SW 1271 (cell line): ENCODE measurements around the gene RBMS1.

ENCODE experiments used
- DNase-seq, 2 experiments: peaks; one replicate each; lab custom pipeline; 2025; lab: John Stamatoyannopoulos, UW

Gene RBMS1

GRCh38 chr2:160277151-160277550, 216.5 kb downstream of the RBMS1 start:
- no peak for DNase-seq

GRCh38 chr2:160275656-160276055, 218.0 kb downstream of the RBMS1 start:
- no peak for DNase-seq

- no peak for DNase-seq
Observed at GRCh38 chr2:160271171-160272086, 222.2 kb downstream of the RBMS1 start.

DNA sequence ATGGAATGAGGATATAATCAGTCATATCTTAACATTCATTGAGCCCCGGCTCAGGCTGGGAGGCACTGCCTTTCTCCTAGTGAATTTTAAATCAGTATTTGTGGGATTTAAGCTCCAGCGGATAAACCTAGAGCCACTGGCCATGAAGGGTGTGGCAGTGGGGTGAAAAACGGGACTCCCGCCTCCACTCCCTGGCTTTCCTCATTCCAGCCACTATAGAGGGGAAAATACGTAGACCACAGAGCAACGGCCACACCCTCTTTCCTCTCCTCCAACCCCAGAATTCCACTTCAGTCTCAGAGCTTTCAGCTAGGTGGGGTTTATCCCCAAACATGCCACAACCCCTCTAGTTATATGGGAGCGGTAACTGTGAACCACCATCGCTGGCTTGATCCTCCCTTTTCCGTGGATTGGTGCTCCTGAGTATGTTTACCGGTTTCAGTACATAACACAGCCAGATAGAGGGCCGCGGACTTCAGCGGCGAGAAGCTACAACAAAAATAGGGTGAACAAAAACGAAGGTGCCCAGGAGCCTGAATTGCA, 223.0 kb downstream of the RBMS1 start:
- DNase-seq: no peak

DNA sequence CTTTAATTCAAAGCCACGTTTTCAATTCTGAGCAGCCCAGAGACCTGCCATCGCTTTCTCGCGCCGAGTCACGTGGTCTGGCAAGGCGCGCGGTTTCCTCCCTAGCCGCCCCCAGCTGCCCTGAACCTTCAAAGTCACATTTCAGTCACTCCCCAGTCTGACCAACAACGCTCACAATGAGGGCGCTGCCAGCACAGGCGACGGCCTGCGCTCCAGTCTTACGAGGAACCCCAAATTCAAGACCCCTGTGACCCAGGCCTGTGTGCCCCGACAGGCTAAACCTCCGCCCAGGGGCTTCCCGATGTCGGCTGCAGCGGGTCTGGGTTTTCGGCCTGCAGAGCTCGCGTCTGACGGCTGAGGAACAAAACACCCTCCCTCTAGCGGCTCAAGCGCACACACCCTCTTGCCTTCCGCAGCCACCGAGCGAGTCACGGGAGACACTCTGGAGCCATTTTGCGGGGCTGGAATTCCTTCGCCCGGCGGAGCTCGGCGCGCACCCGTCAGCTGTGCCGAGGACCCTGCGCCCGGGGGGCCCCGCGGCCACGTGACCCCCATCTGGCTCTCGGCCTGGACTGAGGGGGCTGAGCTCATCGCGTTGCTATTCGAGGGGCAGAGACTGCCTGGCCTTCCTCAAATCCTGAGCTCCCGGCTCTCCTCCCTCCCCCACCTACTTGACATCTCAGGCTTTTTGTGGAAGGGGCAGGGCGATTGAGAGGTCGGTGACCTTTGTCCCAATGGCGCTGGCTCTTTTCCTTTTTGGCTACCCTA, 223.6 kb downstream of the RBMS1 start:
- DNase-seq: no peak

DNA sequence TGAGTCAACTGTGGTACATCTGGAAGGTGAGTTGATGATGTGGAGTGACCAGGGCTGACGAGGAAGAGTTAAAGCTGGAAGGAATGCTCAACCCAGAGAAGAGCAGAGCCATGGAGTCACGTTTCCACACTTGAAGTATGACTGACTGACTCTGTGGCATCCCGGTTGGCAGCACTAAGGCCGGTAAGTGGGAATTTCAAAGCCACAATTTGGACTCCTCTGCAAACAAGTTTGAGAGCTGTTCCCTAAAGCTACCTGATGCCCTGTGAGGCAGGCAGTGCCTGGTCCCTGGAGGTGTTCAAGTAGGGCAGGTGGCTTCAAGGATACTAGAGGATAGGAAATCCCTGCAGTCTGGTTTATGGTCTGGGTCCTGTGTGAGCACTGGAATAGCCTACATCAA, 224.2 kb downstream of the RBMS1 start:
- no peak for DNase-seq

- DNase-seq: no peak
Observed at GRCh38 chr2:160268151-160268781, 225.3 kb downstream of the RBMS1 start.

DNA sequence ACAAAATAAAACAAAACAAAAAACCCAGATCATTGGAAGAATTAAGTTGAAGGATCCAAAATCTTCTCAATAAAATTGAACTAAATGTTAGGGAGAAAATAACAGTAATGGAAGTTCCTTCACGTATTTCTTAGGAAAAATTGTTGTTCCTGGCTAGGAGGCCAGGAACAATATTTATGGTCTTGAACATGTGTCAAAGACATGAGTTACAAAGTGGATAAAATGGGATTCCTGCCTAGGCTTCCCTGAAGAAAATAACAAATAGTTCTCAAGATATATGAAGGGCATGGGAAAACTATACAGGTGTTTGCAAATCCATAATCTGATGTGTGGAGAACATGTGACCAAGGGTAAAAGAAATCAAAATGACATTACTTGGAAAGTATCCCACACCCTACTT, 225.9 kb downstream of the RBMS1 start:
- DNase-seq: no peak

DNA sequence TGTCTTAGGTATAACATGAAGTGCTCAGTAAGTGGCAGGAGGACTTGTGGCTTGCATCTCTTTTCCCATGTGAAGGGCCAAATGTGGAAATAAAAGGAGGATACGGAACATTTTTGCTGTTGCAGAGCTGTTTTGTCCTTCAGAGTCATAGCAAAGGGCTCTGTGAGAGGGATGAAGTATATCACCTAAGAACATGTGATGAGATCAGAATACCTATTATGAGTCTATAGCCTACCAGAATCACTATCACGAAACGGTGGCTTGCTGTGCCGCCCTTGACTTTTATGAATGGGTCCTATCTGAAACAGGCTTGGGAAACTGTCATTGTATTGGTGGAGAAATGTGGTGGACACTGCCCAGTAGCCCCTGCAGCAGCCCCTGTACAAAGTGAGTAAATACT, 226.6 kb downstream of the RBMS1 start:
- DNase-seq: no peak

DNA sequence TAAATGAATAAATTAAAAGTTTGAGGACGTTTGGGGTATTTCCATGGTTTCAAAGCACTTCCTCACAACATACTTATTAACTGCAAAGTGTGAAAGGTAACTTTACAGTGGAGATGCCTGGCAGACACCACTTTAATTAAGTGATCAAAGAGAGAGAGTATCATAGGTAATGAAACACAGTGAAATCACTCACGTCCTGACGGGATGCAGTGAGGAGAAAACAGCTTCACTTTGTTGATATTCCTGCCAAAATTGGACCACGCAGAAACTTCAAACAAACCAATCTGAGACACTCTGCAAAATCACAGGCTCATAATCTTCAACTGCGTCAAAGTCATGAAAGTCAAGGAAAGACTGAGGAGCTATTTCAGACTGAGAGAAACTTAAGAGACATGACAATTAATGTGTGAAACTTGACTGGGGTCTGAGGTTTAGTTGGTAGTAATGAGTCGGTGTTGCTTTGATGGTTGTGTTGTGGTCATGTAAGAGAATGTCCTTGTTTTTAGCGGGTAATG, 227.5 kb downstream of the RBMS1 start:
- DNase-seq: no peak

GRCh38 chr2:160264308-160264707, 229.3 kb downstream of the RBMS1 start:
- DNase-seq: no peak

DNA sequence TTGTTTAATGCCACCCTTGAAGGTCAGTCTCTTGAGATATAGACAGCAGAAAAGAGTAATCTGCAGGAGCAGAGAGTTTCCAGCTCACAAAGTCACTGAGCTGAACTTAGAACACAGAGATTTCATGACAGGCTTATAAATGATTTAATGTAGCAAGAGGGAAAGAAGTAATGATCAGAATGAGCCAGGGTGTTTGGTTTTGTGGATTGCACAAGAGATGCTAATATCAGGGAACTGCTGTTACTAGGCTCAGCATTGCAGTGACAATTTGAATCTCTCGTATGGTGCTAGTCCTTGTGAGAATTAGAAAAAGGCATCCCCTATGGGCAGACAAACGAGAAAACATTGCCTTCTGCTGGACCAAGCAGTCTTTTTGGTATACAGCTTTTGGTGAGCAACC, 231.9 kb downstream of the RBMS1 start:
- DNase-seq: no peak

GRCh38 chr2:160258492-160258805, 235.2 kb downstream of the RBMS1 start:
- no peak for DNase-seq

- DNase-seq: no peak
Observed at GRCh38 chr2:160257743-160258491, 235.7 kb downstream of the RBMS1 start.

- DNase-seq: no peak
Observed at GRCh38 chr2:160257041-160257742, 236.4 kb downstream of the RBMS1 start.

- DNase-seq: no peak
Observed at GRCh38 chr2:160256507-160256906, 237.1 kb downstream of the RBMS1 start.

DNA sequence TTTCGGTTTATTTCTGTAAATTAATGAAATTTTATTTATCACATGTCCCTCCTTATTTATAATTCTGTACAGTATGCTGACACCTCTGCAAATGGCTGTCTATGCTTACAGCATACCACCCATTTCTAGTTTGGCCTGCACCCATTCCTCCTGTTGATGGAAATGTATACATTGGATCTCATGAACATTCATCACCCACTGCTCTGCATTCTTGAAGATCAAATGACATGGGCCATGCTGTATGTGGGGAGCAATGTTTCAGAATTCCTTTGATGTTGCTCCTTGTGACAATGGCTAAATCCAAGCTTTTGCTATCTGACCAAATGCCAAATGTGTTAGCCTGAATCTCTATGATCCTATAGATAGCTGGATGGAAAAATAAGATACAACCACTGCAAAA, 238.2 kb downstream of the RBMS1 start:
- no peak for DNase-seq

DNA sequence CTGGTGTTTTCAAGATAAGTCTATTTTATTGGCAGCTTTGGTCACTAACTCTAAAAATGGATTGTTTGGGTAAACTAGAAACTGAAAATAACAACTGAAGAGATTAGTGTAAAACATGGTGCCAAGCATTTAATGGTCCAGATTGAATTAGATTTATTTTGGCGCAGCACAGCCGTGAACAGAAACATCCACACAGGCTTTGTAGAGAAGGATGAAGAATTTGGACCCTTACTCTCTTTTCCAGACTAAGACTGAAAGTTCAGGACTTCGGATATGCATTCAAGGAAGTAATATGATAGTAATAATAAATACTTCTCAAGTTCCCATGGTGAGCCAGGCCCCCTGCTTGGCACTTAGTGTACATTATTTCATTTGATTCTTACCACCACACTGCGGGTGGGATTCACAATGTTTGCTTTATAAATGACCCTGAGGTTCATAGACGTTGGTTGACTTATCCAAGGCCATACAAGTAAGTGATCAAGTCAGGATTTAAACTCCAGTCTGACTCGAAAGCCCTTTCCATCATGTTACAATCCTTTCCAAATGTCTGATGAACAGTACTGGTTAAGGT, 239.3 kb downstream of the RBMS1 start:
- no peak for DNase-seq

GRCh38 chr2:160253440-160254188, 240.0 kb downstream of the RBMS1 start:
- no peak for DNase-seq

DNA sequence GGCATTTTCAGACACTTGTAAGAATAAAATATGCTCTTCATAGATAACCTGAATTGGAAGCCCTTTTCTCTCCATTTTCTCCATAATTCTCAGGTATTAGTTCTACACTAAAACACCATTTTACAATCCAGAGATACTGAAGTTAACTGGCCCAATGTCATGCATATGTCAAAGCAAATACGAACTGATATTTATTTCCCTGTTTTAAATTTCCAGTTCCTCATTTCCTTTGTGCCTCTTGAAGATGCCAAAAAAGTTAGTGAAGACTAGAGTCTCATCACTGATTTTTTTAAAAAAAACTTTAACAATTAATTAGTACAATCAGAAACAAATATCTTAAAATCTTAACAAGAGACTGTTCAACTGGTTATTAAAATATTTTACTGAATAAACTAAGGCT, 240.7 kb downstream of the RBMS1 start:
- no peak for DNase-seq
